Measurements from ENCODE around the gene GATA1. TPM values are rescaled to one million over a fixed set of nuclear protein-coding genes. Genes with fewer than 3 reads are reported as not detected.
A peak's percentile ranks its signal among the peaks of the same experiment; 100 is the strongest.

The GATA1 gene
- polyA plus RNA-seq, 1 of the 3 experiments (the other 2 are of a cell fraction) = not detected

DNA sequence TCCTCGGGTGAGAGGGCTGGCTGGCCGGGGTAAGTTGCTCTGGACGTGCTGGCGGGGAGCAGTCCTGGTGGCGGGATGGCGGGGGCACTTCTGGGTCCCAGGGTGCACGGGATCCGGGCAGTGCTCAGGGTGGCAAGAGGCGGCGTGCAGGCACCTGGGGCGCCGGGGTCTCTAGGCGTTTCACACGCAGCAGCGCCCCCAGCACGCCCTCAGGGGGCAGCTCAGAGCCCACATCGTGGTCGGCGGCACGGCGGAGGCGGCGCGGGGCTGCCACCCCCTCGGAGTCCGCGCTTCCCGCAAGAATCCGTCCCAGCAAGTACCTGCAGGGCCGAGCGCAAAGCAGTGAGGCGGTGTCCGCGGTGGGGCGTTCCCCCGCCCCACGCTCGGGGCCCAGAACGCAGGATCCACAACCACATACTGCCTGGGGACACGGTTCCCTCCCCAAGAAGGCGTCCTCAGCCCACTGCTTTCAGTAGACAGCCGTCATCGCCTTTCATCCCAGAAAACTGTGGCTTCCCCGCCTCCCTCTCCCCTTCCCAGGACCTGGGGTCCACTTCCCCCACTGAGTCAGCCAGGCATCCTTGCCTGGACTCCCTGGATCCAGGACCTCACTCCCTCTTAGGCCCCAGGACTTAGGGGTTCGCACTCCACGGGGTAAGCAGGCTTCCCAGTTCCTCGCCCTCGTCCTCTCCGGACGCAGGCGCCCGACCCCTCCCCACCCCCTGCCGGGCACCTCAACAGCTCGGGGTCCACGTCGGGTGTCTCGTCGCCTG is 44.9 kb downstream of the GATA1 start:
- TF ChIP-seq EZH2phosphoT487 (IDR thresholded peaks at IDR 0.05; ENCODE audit: borderline replicate concordance, low read depth) (no peak), TAF1 (IDR thresholded peaks at IDR 0.05; ENCODE audit: borderline replicate concordance, low read depth, low read length) (no peak), MXI1 (IDR thresholded peaks at IDR 0.05; ENCODE audit: low read depth, low read length) (no peak), RCOR1 (IDR thresholded peaks at IDR 0.05; ENCODE audit: low read length) (no peak), ELF1 (IDR thresholded peaks at IDR 0.05) (no peak), TCF12 (IDR thresholded peaks at IDR 0.05) (no peak), FOXM1 (IDR thresholded peaks at IDR 0.05; ENCODE audit: low read depth) (no peak), YY1 (IDR thresholded peaks at IDR 0.05; ENCODE audit: low read depth) (no peak)
- TF ChIP-seq, protein P1, sequence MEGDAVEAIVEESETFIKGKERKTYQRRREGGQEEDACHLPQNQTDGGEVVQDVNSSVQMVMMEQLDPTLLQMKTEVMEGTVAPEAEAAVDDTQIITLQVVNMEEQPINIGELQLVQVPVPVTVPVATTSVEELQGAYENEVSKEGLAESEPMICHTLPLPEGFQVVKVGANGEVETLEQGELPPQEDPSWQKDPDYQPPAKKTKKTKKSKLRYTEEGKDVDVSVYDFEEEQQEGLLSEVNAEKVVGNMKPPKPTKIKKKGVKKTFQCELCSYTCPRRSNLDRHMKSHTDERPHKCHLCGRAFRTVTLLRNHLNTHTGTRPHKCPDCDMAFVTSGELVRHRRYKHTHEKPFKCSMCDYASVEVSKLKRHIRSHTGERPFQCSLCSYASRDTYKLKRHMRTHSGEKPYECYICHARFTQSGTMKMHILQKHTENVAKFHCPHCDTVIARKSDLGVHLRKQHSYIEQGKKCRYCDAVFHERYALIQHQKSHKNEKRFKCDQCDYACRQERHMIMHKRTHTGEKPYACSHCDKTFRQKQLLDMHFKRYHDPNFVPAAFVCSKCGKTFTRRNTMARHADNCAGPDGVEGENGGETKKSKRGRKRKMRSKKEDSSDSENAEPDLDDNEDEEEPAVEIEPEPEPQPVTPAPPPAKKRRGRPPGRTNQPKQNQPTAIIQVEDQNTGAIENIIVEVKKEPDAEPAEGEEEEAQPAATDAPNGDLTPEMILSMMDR (IDR thresholded peaks at IDR 0.05) = no peak
- TF ChIP-seq, protein P2, sequence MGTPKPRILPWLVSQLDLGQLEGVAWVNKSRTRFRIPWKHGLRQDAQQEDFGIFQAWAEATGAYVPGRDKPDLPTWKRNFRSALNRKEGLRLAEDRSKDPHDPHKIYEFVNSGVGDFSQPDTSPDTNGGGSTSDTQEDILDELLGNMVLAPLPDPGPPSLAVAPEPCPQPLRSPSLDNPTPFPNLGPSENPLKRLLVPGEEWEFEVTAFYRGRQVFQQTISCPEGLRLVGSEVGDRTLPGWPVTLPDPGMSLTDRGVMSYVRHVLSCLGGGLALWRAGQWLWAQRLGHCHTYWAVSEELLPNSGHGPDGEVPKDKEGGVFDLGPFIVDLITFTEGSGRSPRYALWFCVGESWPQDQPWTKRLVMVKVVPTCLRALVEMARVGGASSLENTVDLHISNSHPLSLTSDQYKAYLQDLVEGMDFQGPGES (IDR thresholded peaks at IDR 0.05; ENCODE audit: low read depth, low read length) = no peak
- TF ChIP-seq, protein P3, sequence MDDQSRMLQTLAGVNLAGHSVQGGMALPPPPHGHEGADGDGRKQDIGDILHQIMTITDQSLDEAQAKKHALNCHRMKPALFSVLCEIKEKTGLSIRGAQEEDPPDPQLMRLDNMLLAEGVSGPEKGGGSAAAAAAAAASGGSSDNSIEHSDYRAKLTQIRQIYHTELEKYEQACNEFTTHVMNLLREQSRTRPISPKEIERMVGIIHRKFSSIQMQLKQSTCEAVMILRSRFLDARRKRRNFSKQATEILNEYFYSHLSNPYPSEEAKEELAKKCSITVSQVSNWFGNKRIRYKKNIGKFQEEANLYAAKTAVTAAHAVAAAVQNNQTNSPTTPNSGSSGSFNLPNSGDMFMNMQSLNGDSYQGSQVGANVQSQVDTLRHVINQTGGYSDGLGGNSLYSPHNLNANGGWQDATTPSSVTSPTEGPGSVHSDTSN (IDR thresholded peaks at IDR 0.05) = no peak
- TF ChIP-seq, protein P4, sequence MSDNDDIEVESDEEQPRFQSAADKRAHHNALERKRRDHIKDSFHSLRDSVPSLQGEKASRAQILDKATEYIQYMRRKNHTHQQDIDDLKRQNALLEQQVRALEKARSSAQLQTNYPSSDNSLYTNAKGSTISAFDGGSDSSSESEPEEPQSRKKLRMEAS (IDR thresholded peaks at IDR 0.05; ENCODE audit: low read depth) = no peak
- peak; percentile 12 for DNase-seq
- H3K4me2 ChIP-seq = no peak overlapping the region
- ChIA-PET CTCF (no interaction called here), POLR2A (no interaction called here)
- peaks cover 0 to 3% of the 10 kb centered on the region in 2 experiments; a peak in 1 of 4 replicates for H3K4me1 ChIP-seq (ENCODE audit: control insufficient read depth in 1 of 2, insufficient read depth in 2 of 2, low read depth in 1 of 2, low read length in 1 of 2)
- H3K9me2 ChIP-seq = no peaks in the 10 kb centered on the region
- H3K79me2 ChIP-seq (ENCODE audit: insufficient read depth) = no peaks in the 10 kb centered on the region
- no peak overlapping the region for H3K9ac ChIP-seq
- no peak overlapping the region for H2AFZ ChIP-seq (ENCODE audit: low read depth)
- no peaks in the 10 kb centered on the region for H3F3A ChIP-seq (replicated peaks; ENCODE audit: insufficient read depth)
- no peak overlapping the region; a peak in 1 of 4 replicates for H3K27ac ChIP-seq (ENCODE audit: low read depth in 2 of 2, low read length in 1 of 2)
- peaks cover 12% of the 10 kb centered on the region for H3K27me3 ChIP-seq (ENCODE audit: insufficient read depth)
- H3K36me3 ChIP-seq (replicated peaks in 1 of 2; ENCODE audit: control insufficient read depth in 1 of 2, insufficient read depth in 2 of 2, low read length in 1 of 2) = no peaks in the 10 kb centered on the region
- no peaks in the 10 kb centered on the region for H4K20me1 ChIP-seq (ENCODE audit: insufficient read depth)
- H3K9me3 ChIP-seq = no peaks in the 10 kb centered on the region
- 77% methylated on average over 34 of the region's 58 CpGs for WGBS (ENCODE audit: low lambda C conversion rate)
- H3K4me3 ChIP-seq (ENCODE audit: low read depth in 2 of 2, low read length in 1 of 2) = no peak overlapping the region; a peak in 1 of 4 replicates

DNA sequence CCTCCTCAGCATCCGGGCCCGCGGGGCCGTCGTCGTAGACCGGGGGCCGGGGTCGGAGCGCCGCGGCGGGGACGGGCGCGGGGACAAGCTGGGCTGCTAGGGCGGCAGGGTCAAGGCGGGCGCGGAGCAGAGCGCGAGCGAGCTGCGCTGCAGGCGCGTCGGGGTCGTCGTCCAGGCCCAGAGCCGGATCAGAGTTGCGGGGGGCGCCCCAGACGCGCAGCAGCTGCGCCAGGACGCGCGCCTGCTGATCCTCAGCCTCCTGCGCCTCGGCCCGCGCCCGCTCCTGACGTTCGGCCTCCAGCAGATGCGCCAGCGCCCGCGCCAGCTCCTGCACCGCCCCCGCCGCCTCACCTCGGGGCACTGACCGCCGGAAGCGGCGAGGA is 45.5 kb downstream of the GATA1 start:
- Histone ChIP-seq H3K27ac (ENCODE audit: low read depth in 2 of 2, low read length in 1 of 2) (no peak overlapping the region), H3K36me3 (replicated peaks in 1 of 2; ENCODE audit: control insufficient read depth in 1 of 2, insufficient read depth in 2 of 2, low read length in 1 of 2) (no peaks in the 10 kb centered on the region), H3K79me2 (ENCODE audit: insufficient read depth) (no peaks in the 10 kb centered on the region), H4K20me1 (ENCODE audit: insufficient read depth) (no peaks in the 10 kb centered on the region), H3K9me3 (no peaks in the 10 kb centered on the region), H3K9me2 (no peaks in the 10 kb centered on the region), H3K4me2 (no peak overlapping the region), H3K27me3 (ENCODE audit: insufficient read depth) (peaks cover 18% of the 10 kb centered on the region), H3K4me3 (ENCODE audit: low read depth in 2 of 2, low read length in 1 of 2) (no peak overlapping the region; a peak in 1 of 4 replicates), H3K9ac (no peak overlapping the region), H3F3A (replicated peaks; ENCODE audit: insufficient read depth) (no peaks in the 10 kb centered on the region), H2AFZ (ENCODE audit: low read depth) (no peak overlapping the region), H3K4me1 (ENCODE audit: control insufficient read depth in 1 of 2, insufficient read depth in 2 of 2, low read depth in 1 of 2, low read length in 1 of 2) (peaks cover 0 to 3% of the 10 kb centered on the region in 2 experiments; a peak in 1 of 4 replicates)
- CTCF ChIA-PET = no interaction called here
- no peak for TF ChIP-seq EZH2phosphoT487 (IDR thresholded peaks at IDR 0.05; ENCODE audit: borderline replicate concordance, low read depth)
- no peak for TF ChIP-seq TAF1 (IDR thresholded peaks at IDR 0.05; ENCODE audit: borderline replicate concordance, low read depth, low read length)
- TF ChIP-seq POLR2AphosphoS5 (IDR thresholded peaks at IDR 0.05; ENCODE audit: low read depth, low read length) = no peak
- TF ChIP-seq JUND (IDR thresholded peaks at IDR 0.05) = no peak
- TF ChIP-seq, protein P2 (IDR thresholded peaks at IDR 0.05; ENCODE audit: low read depth, low read length) = no peak
- TF ChIP-seq MEF2A (IDR thresholded peaks at IDR 0.05; ENCODE audit: borderline replicate concordance, low read depth) = no peak
- no peak for TF ChIP-seq YY1 (IDR thresholded peaks at IDR 0.05; ENCODE audit: low read depth)
- no peak for TF ChIP-seq FOSL2 (IDR thresholded peaks at IDR 0.05; ENCODE audit: borderline replicate concordance, low read depth)
- no peak for TF ChIP-seq RXRA (IDR thresholded peaks at IDR 0.05; ENCODE audit: borderline replicate concordance, low read depth)
- no peak for TF ChIP-seq RFX5 (IDR thresholded peaks at IDR 0.05; ENCODE audit: low read length)
- TF ChIP-seq, protein P5, sequence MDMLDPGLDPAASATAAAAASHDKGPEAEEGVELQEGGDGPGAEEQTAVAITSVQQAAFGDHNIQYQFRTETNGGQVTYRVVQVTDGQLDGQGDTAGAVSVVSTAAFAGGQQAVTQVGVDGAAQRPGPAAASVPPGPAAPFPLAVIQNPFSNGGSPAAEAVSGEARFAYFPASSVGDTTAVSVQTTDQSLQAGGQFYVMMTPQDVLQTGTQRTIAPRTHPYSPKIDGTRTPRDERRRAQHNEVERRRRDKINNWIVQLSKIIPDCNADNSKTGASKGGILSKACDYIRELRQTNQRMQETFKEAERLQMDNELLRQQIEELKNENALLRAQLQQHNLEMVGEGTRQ (IDR thresholded peaks at IDR 0.05; ENCODE audit: borderline replicate concordance, low read depth, low read length) = no peak
- TF ChIP-seq RAD21 (IDR thresholded peaks at IDR 0.05; ENCODE audit: low read length) = no peak
- POLR2A ChIA-PET = no interaction called here
- DNase-seq = peak; percentile 12
- 86% methylated on average over 26 of the region's 57 CpGs for WGBS (ENCODE audit: low lambda C conversion rate)
